ENCODE data around the gene TGM6. TPM values are rescaled to one million over a fixed set of nuclear protein-coding genes. Genes with fewer than 3 reads are reported as not detected.

TGM6 gene
- polyA plus RNA-seq (not detected in 2 replicates), polyA minus RNA-seq (not detected in 2 replicates)

GRCh38 chr20:2380601-2381000 is at the start of gene TGM6:
TSS of gene TGM6 (plus strand) at chr20:2380901. CDS start at chr20:2380969, 68 bp downstream.
- H3K27ac ChIP-seq (ENCODE audit: low read length): no peak within 1 kb of the TSS
- H2AFZ ChIP-seq (ENCODE audit: low read depth, low read length): no peak within 1 kb of the TSS
- no peak within 1 kb of the TSS for H3K9ac ChIP-seq (ENCODE audit: low read length)

GRCh38 chr20:2331106-2331505 is 49.6 kb upstream of the TGM6 start:
- H3K4me3 ChIP-seq (ENCODE audit: low read length): no peak overlapping the region
- H3K4me2 ChIP-seq (ENCODE audit: low read length): no peak overlapping the region
- no peaks in the 10 kb centered on the region for H3K9me3 ChIP-seq (ENCODE audit: low read length)
- H3K27me3 ChIP-seq (ENCODE audit: insufficient read depth, low read depth, low read length): no peaks in the 10 kb centered on the region
- no peak overlapping the region for H2AFZ ChIP-seq (ENCODE audit: low read depth, low read length)
- H3F3A ChIP-seq (ENCODE audit: insufficient read depth, low read length, poor library complexity, severe bottlenecking): no peaks in the 10 kb centered on the region
- H3K79me2 ChIP-seq (replicated peaks; ENCODE audit: insufficient read depth, low read length): no peaks in the 10 kb centered on the region
- H3K36me3 ChIP-seq (ENCODE audit: insufficient read depth, low read length): no peaks in the 10 kb centered on the region
- no peaks in the 10 kb centered on the region for H4K20me1 ChIP-seq (ENCODE audit: insufficient read depth)
- H3K9ac ChIP-seq (ENCODE audit: low read length): no peak overlapping the region
- no peak overlapping the region for H3K27ac ChIP-seq (ENCODE audit: low read length)
- TF ChIP-seq SMC3 (conservative IDR thresholded peaks at IDR 0.05; ENCODE audit: poor library complexity) (no peak), TAF1 (IDR thresholded peaks at IDR 0.05; ENCODE audit: low read depth) (no peak), CTCF (IDR thresholded peaks at IDR 0.05; ENCODE audit: poor library complexity, severe bottlenecking) (no peak), MXI1 (conservative IDR thresholded peaks at IDR 0.05; ENCODE audit: poor library complexity, severe bottlenecking) (no peak), EZH2 (IDR thresholded peaks at IDR 0.05; ENCODE audit: borderline replicate concordance, insufficient read depth, low read length, poor library complexity, severe bottlenecking) (no peak), POLR2AphosphoS5 (IDR thresholded peaks at IDR 0.05) (no peak), REST (IDR thresholded peaks at IDR 0.05; ENCODE audit: borderline replicate concordance) (no peak), RAD21 (conservative IDR thresholded peaks at IDR 0.05) (no peak), EP300 (conservative IDR thresholded peaks at IDR 0.05; ENCODE audit: poor library complexity, severe bottlenecking) (no peak)
- no peaks in the 10 kb centered on the region for H3K9me2 ChIP-seq (ENCODE audit: insufficient read depth, low read length)

More at GRCh38 chr20:2380601-2381000, at the start of gene TGM6:
- H3K9me2 ChIP-seq (ENCODE audit: insufficient read depth, low read length): no peaks in the 10 kb centered on the region
- H3K9me3 ChIP-seq (ENCODE audit: low read length): no peaks in the 10 kb centered on the region
- H4K20me1 ChIP-seq (ENCODE audit: insufficient read depth): no peaks in the 10 kb centered on the region
- H3K27me3 ChIP-seq (ENCODE audit: insufficient read depth, low read depth, low read length): no peaks in the 10 kb centered on the region
- no peaks in the 10 kb centered on the region for H3F3A ChIP-seq (ENCODE audit: insufficient read depth, low read length, poor library complexity, severe bottlenecking)
- TF ChIP-seq MXI1 (conservative IDR thresholded peaks at IDR 0.05; ENCODE audit: poor library complexity, severe bottlenecking) (no peak), TAF1 (IDR thresholded peaks at IDR 0.05; ENCODE audit: low read depth) (no peak)
- H3K4me3 ChIP-seq (ENCODE audit: low read length): no peak within 1 kb of the TSS
- H3K36me3 ChIP-seq (ENCODE audit: insufficient read depth, low read length): no peaks in the 10 kb centered on the region
- no peaks in the 10 kb centered on the region for H3K79me2 ChIP-seq (replicated peaks; ENCODE audit: insufficient read depth, low read length)
- H3K4me2 ChIP-seq (ENCODE audit: low read length): no peak within 1 kb of the TSS
